Measurements from ENCODE around the gene FBXO24. TPM values are rescaled to one million over a fixed set of nuclear protein-coding genes. Genes with fewer than 3 reads are reported as not detected.

FBXO24 gene
- total and polyA plus RNA-seq, 2 of the 4 experiments (the other 2 are of a cell fraction): 0.43 to 0.54 TPM

DNA sequence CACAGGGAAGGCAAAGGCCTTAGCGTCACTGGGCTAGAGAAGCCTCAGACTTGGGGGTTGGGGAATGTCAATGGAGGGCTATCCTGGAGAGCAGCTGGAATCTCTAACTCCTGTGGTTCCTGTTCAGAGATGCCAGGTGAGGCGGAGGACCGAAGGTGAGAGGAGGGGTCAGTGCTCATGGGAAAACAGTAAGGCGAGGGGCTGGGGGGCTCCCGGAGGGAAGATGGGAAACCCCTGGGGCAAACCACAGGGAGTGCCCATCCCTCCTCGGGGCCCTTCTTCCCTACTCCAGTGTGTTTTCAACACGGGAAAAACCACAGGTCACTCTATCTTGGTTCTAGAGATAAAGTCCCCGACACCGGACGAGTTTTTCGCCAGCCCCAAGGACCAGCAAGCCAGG, 3.5 kb upstream of the FBXO24 start:
- ATAC-seq (ENCODE audit: low read depth): no peak
- H3K4ac ChIP-seq (ENCODE audit: low read depth, low read length): peak overlapping the region; percentile 99; the same call in 1 of the 2 replicates
- DNase-seq: no peak
- H3K56ac ChIP-seq (ENCODE audit: extremely low read depth, insufficient read depth, low read length): 0 out of 2 replicates have a peak overlapping the region, but pooled peaks have one; percentile 3
- peak overlapping the region; percentile 77; the same call in 1 of the 2 replicates for H2AK5ac ChIP-seq (ENCODE audit: low read depth, low read length)
- dilution Hi-C loops (cut with HindIII; ENCODE audit: low sequenced_read_pairs, unreplicated experiment) (no loop called here), in situ Hi-C loops (cut with MboI; ENCODE audit: low sequenced_read_pairs) (loop anchor here (25.0 kb wide), 1 partner anchor 280 kb away; the partner anchor contains the start of genes SLC12A9 and TRIP6), intact Hi-C loops (cut with micrococcal nuclease) (loop anchor here (10.0 kb wide), 1 partner anchor 252 kb away; no protein-coding TSS in a partner anchor)
- TF ChIP-seq RAD21 (IDR thresholded peaks at IDR 0.05; ENCODE audit: low read length): no peak
- TF ChIP-seq RCOR1 (IDR thresholded peaks at IDR 0.05; ENCODE audit: insufficient replicate concordance, low read length): no peak
- TF ChIP-seq MAFK (IDR thresholded peaks at IDR 0.05; ENCODE audit: low read depth, low read length): no peak
- TF ChIP-seq FOS (IDR thresholded peaks at IDR 0.05; ENCODE audit: low read depth, low read length): no peak
- peak overlapping the region; percentile 91; the same call in 1 of the 2 replicates for H3K9ac ChIP-seq (ENCODE audit: low read depth, low read length)
- no peak overlapping the region for H3K4me3 ChIP-seq (ENCODE audit: insufficient read depth, low read depth, low read length)
- peak overlapping the region; percentile 60 for H3K23ac ChIP-seq (ENCODE audit: low read depth, low read length)
- no peak overlapping the region for H2BK15ac ChIP-seq (ENCODE audit: low read depth, low read length)
- peak overlapping the region; percentile 88; the same call in 1 of the 2 replicates for H3K4me2 ChIP-seq (ENCODE audit: low read depth, low read length)
- peak overlapping the region in 1 of 2 experiments; percentile 77; a peak in 1 of 4 replicates for H4K8ac ChIP-seq (ENCODE audit: low read depth in 2 of 2, low read length in 2 of 2)
- peaks cover 12% of the 10 kb centered on the region for H3K4me1 ChIP-seq (ENCODE audit: control insufficient read depth, insufficient read depth, low read length)
- H4K5ac ChIP-seq (ENCODE audit: low read depth, low read length): no peak overlapping the region
- H3K79me1 ChIP-seq (ENCODE audit: low read depth in 1 of 2, low read length in 2 of 2): peaks cover 17 to 70% of the 10 kb centered on the region in 2 experiments
- peaks cover 39% of the 10 kb centered on the region for H4K20me1 ChIP-seq (ENCODE audit: insufficient read depth, low read length)
- peak overlapping the region; percentile 96 for H3K14ac ChIP-seq (replicated peaks; ENCODE audit: low read depth, low read length)
- peak overlapping the region; percentile 96; the same call in 1 of the 2 replicates for H2BK120ac ChIP-seq (ENCODE audit: low read depth, low read length)
- 80% methylated on average over 1 of the region's 11 CpGs; no CpG with 5 or more reads in 1 of the 2 experiments for WGBS, 2 experiments (ENCODE audit: extremely low coverage in 2 of 2, insufficient read length in 1 of 2)
- peak overlapping the region; percentile 96 for H3K27ac ChIP-seq (ENCODE audit: insufficient read depth, low read length)
- H4K91ac ChIP-seq (ENCODE audit: insufficient read depth, low read depth, low read length): 0 out of 2 replicates have a peak overlapping the region, but pooled peaks have one; percentile 14
- H2BK20ac ChIP-seq (ENCODE audit: low read depth, low read length): peak overlapping the region; percentile 38
- no peaks in the 10 kb centered on the region for H3K9me3 ChIP-seq (ENCODE audit: control insufficient read depth, insufficient read depth, low read length)
- no peaks in the 10 kb centered on the region for H3K27me3 ChIP-seq (ENCODE audit: control insufficient read depth, insufficient read depth, low read length)
- no TSS peak for BruUV-seq (replicated peaks)
- ChIA-PET CTCF (interaction anchor here (0.5 kb wide), 1 partner anchor 114 kb away, joined by 3 read pairs; no protein-coding TSS in a partner anchor), POLR2A (ENCODE audit: unreplicated experiment) (interaction anchor here (0.6 kb wide), 2 partner anchors 129 to 635 kb away, joined by 3 to 4 read pairs; partner anchors contain the start of gene PLOD3)
- no peak overlapping the region for H2BK5ac ChIP-seq (ENCODE audit: low read depth, low read length, poor library complexity, severe bottlenecking)
- peak overlapping the region; percentile 98 for H2AK9ac ChIP-seq (replicated peaks; ENCODE audit: low read depth, low read length, poor library complexity)
- peaks cover 46% of the 10 kb centered on the region for H3K36me3 ChIP-seq (ENCODE audit: control insufficient read depth, insufficient read depth, low read length)
- H3K9me1 ChIP-seq (ENCODE audit: insufficient read depth, low read length): peaks cover 5% of the 10 kb centered on the region
- no peak overlapping the region; the same call in 1 of the 2 replicates for H3K18ac ChIP-seq (ENCODE audit: low read depth, low read length)
- peak overlapping the region; percentile 27 for H2AFZ ChIP-seq (replicated peaks; ENCODE audit: low read length, poor library complexity)

Measured in IMR-90 (cell line).